Measurements from ENCODE around the gene MTR.
"Not testable (repeated sequence)": the region's sequence is repeated elsewhere in the genome, so short reads cannot be mapped to it uniquely, and the experiment has no call there.

Gene MTR

GRCh38 chr1:236830560-236830959 is 35.5 kb downstream of the MTR start:
- no peak for DNase-seq (ENCODE audit: low read depth in 2 of 2)

- no peak for DNase-seq (ENCODE audit: low read depth in 2 of 2)
Measured at GRCh38 chr1:236833575-236833974, 38.5 kb downstream of the MTR start.

GRCh38 chr1:236834876-236835275 is 39.8 kb downstream of the MTR start:
- DNase-seq (ENCODE audit: low read depth in 2 of 2) = no peak

- DNase-seq (ENCODE audit: low read depth in 2 of 2) = no peak
Measured at GRCh38 chr1:236835491-236835890, 40.4 kb downstream of the MTR start.

GRCh38 chr1:236836157-236836556 is 41.1 kb downstream of the MTR start:
- no peak for DNase-seq (ENCODE audit: low read depth in 2 of 2)

- DNase-seq (ENCODE audit: low read depth in 2 of 2) = no peak
Measured at GRCh38 chr1:236837115-236837514, 42.0 kb downstream of the MTR start.

GRCh38 chr1:236837897-236838296 is 42.8 kb downstream of the MTR start:
- DNase-seq (ENCODE audit: low read depth in 2 of 2) = no peak

GRCh38 chr1:236841341-236841740 is 46.2 kb downstream of the MTR start:
- DNase-seq (ENCODE audit: low read depth in 2 of 2) = no peak

- DNase-seq (ENCODE audit: low read depth in 2 of 2) = no peak
Measured at GRCh38 chr1:236844499-236845271, 49.6 kb downstream of the MTR start.

- no peak for DNase-seq (ENCODE audit: low read depth in 2 of 2)
Measured at GRCh38 chr1:236845830-236846229, 50.7 kb downstream of the MTR start.

- no peak for DNase-seq (ENCODE audit: low read depth in 2 of 2)
Measured at GRCh38 chr1:236848274-236848923, 53.3 kb downstream of the MTR start.

- DNase-seq (ENCODE audit: low read depth in 2 of 2) = no peak
Measured at GRCh38 chr1:236850077-236850979, 55.2 kb downstream of the MTR start.

GRCh38 chr1:236851871-236852270 is 56.8 kb downstream of the MTR start:
- no peak for DNase-seq (ENCODE audit: low read depth in 2 of 2)

GRCh38 chr1:236853921-236854604 is 59.0 kb downstream of the MTR start:
- no peak for DNase-seq (ENCODE audit: low read depth in 2 of 2)

GRCh38 chr1:236854605-236854983 is 59.5 kb downstream of the MTR start:
- DNase-seq (ENCODE audit: low read depth in 2 of 2) = no peak

GRCh38 chr1:236856649-236857048 is 61.6 kb downstream of the MTR start:
- not testable (repeated sequence) for DNase-seq (ENCODE audit: low read depth in 2 of 2)

- no peak for DNase-seq (ENCODE audit: low read depth in 2 of 2)
Measured at GRCh38 chr1:236858165-236858564, 63.1 kb downstream of the MTR start.

- no peak for DNase-seq (ENCODE audit: low read depth in 2 of 2)
Measured at GRCh38 chr1:236860101-236860500, 65.0 kb downstream of the MTR start.

- no peak for DNase-seq (ENCODE audit: low read depth in 2 of 2)
Measured at GRCh38 chr1:236860674-236861073, 65.6 kb downstream of the MTR start.

- no peak for DNase-seq (ENCODE audit: low read depth in 2 of 2)
Measured at GRCh38 chr1:236861560-236862218, 66.6 kb downstream of the MTR start.

- DNase-seq (ENCODE audit: low read depth in 2 of 2) = no peak
Measured at GRCh38 chr1:236862219-236862591, 67.1 kb downstream of the MTR start.
